GM19372 (cell line): Measurements from ENCODE around the gene RUNX2.

ENCODE experiments used
- ATAC-seq: cut with Tn5 transposase; IDR thresholded peaks from one replicate; pipeline ENCODE4 v1.9.1; 2021; ENCODE audit warnings: mild to moderate bottlenecking, low read depth, moderate library complexity; ENCODE audit not compliant: unreplicated experiment

Gene RUNX2

DNA sequence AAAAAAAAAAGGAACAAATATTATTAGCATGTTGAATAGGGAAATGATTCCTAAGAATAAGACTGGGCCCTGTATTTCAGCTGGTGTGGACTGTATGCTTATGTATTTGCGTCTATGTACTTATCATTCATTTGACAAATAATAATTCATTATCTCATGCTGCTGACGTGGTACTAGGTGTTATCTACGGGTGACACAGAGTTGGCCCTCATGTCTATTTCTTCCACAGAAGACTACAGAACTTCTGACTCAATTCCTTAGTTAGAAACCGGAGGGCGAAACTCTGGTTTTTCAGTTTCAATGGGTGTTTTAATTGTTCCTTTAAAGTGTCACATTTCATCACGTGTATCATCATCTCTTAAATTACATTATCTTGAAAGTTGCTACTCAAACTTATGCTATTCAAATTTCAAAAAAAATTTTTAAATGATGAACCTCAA lies 381.7 kb downstream of the RUNX2 start:
- peak; percentile 48 for ATAC-seq

GRCh38 chr6:45710304-45710821 lies 382.2 kb downstream of the RUNX2 start:
- ATAC-seq = peak; percentile 71

DNA sequence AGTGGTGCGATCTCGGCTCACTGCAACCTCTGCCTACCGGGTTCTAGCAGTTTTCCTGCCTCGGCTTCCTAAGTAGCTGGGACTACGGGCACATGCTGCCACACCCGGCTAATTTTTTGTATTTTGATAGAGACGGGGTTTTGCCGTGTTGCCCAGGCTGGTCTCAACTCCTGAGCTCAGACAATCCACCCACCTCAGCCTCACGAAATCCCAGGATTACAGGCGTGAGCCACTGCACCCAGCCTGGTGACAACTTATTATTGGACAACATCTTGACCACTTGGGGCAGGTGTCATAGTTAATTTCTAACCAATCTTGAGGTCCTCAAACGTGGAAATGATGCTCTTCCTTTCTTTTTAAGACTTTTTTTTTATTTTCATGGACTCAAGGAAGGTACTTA lies 383.9 kb downstream of the RUNX2 start:
- ATAC-seq = no peak

DNA sequence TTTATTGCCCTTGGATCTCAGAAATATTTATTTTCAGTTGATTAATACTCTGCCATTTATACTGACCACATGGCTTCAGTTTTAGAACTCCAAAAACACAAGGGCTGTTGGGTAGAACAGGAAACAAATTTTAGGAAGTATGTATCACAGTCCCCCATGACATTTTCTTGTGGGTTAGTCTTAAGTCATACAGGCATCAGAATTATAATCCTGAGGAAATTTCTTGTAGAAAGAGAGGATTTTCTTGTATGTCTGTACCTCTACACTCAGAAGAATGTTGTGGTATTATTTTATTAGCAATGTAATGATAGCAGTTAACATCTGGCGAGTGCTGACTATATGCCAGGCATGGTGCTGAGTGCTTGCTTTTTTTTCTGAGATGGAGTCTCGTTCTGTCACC lies 384.7 kb downstream of the RUNX2 start:
- no peak for ATAC-seq
